ENCODE measurements around the gene HGFAC. TPM values are rescaled to one million over a fixed set of nuclear protein-coding genes. Genes with fewer than 3 reads are reported as not detected.

HGFAC gene
- total RNA-seq, 1 donor from 2014 or later: 1.0 TPM

GRCh38 chr4:3491681-3492405, 50.1 kb downstream of the HGFAC start:
- Histone ChIP-seq H3K4me3 (no peak overlapping the region), H3K4me1 (no peaks in the 10 kb centered on the region), H3K9me3 (no peaks in the 10 kb centered on the region), H3K36me3 (no peaks in the 10 kb centered on the region), H3K27ac (no peak overlapping the region), H3K27me3 (ENCODE audit: low read depth) (peaks cover 56% of the 10 kb centered on the region)
- intact Hi-C loops (cut with DNase I): no loop called here
- DNase-seq (no peak), ATAC-seq (no peak)
- TF ChIP-seq CTCF (IDR thresholded peaks at IDR 0.05): no peak

- Histone ChIP-seq H3K27me3 (ENCODE audit: low read depth) (peaks cover 52% of the 10 kb centered on the region), H3K4me1 (no peaks in the 10 kb centered on the region), H3K27ac (no peak overlapping the region), H3K9me3 (no peaks in the 10 kb centered on the region), H3K36me3 (no peaks in the 10 kb centered on the region), H3K4me3 (no peak overlapping the region)
- intact Hi-C loops (cut with DNase I): no loop called here
- DNase-seq: no peak
- no peak for TF ChIP-seq CTCF (IDR thresholded peaks at IDR 0.05)
- no peak for ATAC-seq
These were observed 51.3 kb downstream of the HGFAC start for GRCh38 chr4:3492741-3493719.

GRCh38 chr4:3493720-3494461, 52.1 kb downstream of the HGFAC start:
- no peak for TF ChIP-seq CTCF (IDR thresholded peaks at IDR 0.05)
- Histone ChIP-seq H3K4me3 (no peak overlapping the region), H3K27ac (no peak overlapping the region), H3K9me3 (no peaks in the 10 kb centered on the region), H3K36me3 (no peaks in the 10 kb centered on the region), H3K4me1 (no peaks in the 10 kb centered on the region), H3K27me3 (ENCODE audit: low read depth) (peaks cover 49% of the 10 kb centered on the region)
- DNase-seq (no peak), ATAC-seq (no peak)
- intact Hi-C loops (cut with DNase I): no loop called here

GRCh38 chr4:3494462-3494871, 52.7 kb downstream of the HGFAC start:
- peaks cover 44% of the 10 kb centered on the region for H3K27me3 ChIP-seq (ENCODE audit: low read depth)
- TF ChIP-seq CTCF (IDR thresholded peaks at IDR 0.05): no peak
- intact Hi-C loops (cut with DNase I): no loop called here
- ATAC-seq (no peak), DNase-seq (no peak)
- no peaks in the 10 kb centered on the region for H3K36me3 ChIP-seq
- H3K4me3 ChIP-seq: no peak overlapping the region
- no peaks in the 10 kb centered on the region for H3K9me3 ChIP-seq
- H3K4me1 ChIP-seq: no peaks in the 10 kb centered on the region
- no peak overlapping the region for H3K27ac ChIP-seq
